ENCODE results near the gene MS4A6E.

Gene MS4A6E

GRCh38 chr11:60347084-60347797 is 20.2 kb downstream of the MS4A6E start:
- no peak overlapping the region for H3K4me3 ChIP-seq (ENCODE audit: low read length)

GRCh38 chr11:60348116-60348515 is 21.1 kb downstream of the MS4A6E start:
- no peak for DNase-seq (ENCODE audit: low read depth)
- TF ChIP-seq, protein P1, sequence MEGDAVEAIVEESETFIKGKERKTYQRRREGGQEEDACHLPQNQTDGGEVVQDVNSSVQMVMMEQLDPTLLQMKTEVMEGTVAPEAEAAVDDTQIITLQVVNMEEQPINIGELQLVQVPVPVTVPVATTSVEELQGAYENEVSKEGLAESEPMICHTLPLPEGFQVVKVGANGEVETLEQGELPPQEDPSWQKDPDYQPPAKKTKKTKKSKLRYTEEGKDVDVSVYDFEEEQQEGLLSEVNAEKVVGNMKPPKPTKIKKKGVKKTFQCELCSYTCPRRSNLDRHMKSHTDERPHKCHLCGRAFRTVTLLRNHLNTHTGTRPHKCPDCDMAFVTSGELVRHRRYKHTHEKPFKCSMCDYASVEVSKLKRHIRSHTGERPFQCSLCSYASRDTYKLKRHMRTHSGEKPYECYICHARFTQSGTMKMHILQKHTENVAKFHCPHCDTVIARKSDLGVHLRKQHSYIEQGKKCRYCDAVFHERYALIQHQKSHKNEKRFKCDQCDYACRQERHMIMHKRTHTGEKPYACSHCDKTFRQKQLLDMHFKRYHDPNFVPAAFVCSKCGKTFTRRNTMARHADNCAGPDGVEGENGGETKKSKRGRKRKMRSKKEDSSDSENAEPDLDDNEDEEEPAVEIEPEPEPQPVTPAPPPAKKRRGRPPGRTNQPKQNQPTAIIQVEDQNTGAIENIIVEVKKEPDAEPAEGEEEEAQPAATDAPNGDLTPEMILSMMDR (conservative IDR thresholded peaks at IDR 0.05; ENCODE audit: low read length), result no peak
- no peak overlapping the region for H3K4me3 ChIP-seq (ENCODE audit: low read length)

More at GRCh38 chr11:60347084-60347797, 20.2 kb downstream of the MS4A6E start:
- TF ChIP-seq, protein P1 (conservative IDR thresholded peaks at IDR 0.05; ENCODE audit: low read length), result no peak
- DNase-seq (ENCODE audit: low read depth), result no peak

- TF ChIP-seq, protein P1 (conservative IDR thresholded peaks at IDR 0.05; ENCODE audit: low read length), result no peak
- H3K4me3 ChIP-seq (ENCODE audit: low read length), result no peak overlapping the region
- DNase-seq (ENCODE audit: low read depth), result no peak
Observed at GRCh38 chr11:60349990-60350389, 22.9 kb downstream of the MS4A6E start.

DNA sequence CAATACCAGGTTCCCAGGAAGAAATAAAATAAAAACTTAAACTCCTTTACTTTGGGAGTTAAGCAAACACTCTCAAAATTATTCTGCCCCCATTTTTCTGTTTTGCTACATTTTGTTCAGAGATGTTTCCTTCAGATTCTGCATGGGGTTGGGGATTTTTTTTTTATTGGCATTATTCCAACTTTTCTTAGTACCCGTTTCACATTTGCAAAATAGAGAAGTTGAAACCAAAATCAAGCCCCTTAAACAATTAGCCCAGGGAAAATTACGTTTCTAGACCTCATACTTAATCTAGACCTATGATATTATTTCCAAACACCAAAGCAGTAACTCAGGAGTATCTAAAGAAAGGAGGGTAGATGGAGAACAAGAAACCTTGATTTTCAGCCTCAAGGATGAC is 30.7 kb downstream of the MS4A6E start:
- H3K4me3 ChIP-seq (ENCODE audit: low read length), result no peak overlapping the region
- no peak for DNase-seq (ENCODE audit: low read depth)
- TF ChIP-seq, protein P1 (conservative IDR thresholded peaks at IDR 0.05; ENCODE audit: low read length), result no peak

DNA sequence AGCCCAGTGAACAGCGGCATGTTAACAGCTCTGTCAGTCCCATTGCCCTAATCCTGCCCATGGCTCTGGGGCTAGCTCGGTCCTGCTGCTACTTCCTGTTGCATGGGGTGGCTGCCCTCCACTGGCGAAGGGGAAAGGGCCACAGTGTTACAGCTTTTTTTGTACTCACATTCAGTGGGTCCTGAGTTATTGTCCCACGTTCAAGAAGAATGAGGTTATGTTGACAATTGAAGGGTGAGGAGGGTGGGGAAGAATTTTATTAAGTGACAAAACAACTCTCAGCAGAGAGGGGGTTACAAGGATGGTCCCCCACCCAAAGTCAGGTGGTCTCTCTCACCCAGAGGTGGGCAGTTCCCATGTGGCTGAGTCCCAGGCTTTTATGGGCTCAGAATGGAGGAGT is 33.6 kb downstream of the MS4A6E start:
- TF ChIP-seq, protein P1 (conservative IDR thresholded peaks at IDR 0.05; ENCODE audit: low read length), result no peak
- H3K4me3 ChIP-seq (ENCODE audit: low read length), result no peak overlapping the region
- no peak for DNase-seq (ENCODE audit: low read depth)

DNA sequence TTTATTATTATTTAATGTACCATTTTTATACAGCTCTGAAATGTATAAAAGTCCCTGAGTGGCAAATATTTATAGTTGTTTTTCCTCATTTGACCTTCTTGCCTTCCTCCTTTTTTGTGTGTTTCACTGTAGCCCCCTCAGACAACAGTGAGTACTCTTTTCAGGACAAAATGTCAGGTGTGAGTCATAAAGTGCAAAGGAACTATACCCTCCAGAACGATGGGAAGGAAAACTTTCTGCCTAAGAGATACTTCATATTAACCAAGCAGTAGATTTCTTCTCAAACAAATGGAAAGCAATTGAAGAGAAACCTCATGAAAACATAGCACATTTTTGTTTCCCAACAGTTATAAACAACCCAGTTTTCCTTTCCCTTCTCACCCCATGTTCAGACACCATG is 35.2 kb downstream of the MS4A6E start:
- TF ChIP-seq, protein P1 (conservative IDR thresholded peaks at IDR 0.05; ENCODE audit: low read length), result no peak
- H3K4me3 ChIP-seq (ENCODE audit: low read length), result no peak overlapping the region
- no peak for DNase-seq (ENCODE audit: low read depth)

Data from AG10803 (cell line).